Gastroesophageal sphincter (tissue), 4 donors: Measurements from ENCODE around the gene FAM204A. TPM values are rescaled to one million over a fixed set of nuclear protein-coding genes. Genes with fewer than 3 reads are reported as not detected.
A peak's percentile ranks its signal among the peaks of the same experiment; 100 is the strongest.

Experiments
- ATAC-seq: fragments of 150-250 bp; one replicate; pipeline ENCODE4 v1.9.1; 2016; ENCODE audit warnings: mild to moderate bottlenecking, moderate library complexity
- H3K27ac ChIP-seq, 4 donors: fragments of 200-600 bp; sonication (generic) in 3 of 4; 1 replicate in 3 of 4; 2 replicates in 1 of 4; pipeline ENCODE4 v1.5.1; 2016 to 2019
- H3K27me3 ChIP-seq: fragments of 200-600 bp; sonication (generic); one replicate; pipeline ENCODE4 v1.5.1; 2019
- H3K36me3 ChIP-seq, 2 donors: fragments of 200-600 bp; sonication (generic); one replicate each; pipeline ENCODE4 v1.5.1; 2019; ENCODE audit warnings: control low read depth in 1 of 2
- H3K4me1 ChIP-seq, 3 donors: fragments of 200-600 bp; sonication (generic); 1 replicate in 2 of 3; 2 replicates in 1 of 3; pipeline ENCODE4 v1.5.1; 2016 to 2019; ENCODE audit warnings: control low read depth in 2 of 3
- H3K4me3 ChIP-seq, 2 donors: fragments of 200-600 bp; sonication (generic); one replicate each; pipeline ENCODE4 v1.5.1; 2019; ENCODE audit warnings: mild to moderate bottlenecking in 1 of 2, moderate library complexity in 1 of 2
- H3K9me3 ChIP-seq, 3 donors: fragments of 200-600 bp; sonication (generic); one replicate each; pipeline ENCODE4 v1.5.1; 2017 to 2019; ENCODE audit warnings: control low read depth in 2 of 3
- EP300 ChIP-seq: sonication (generic); formaldehyde crosslinking; IDR thresholded peaks from one replicate; pipeline ENCODE4 v1.6.1; 2017; ENCODE audit warnings: antibody characterized with exemption, mild to moderate bottlenecking
- POLR2A ChIP-seq, 2 donors: fragments of 450-650 bp; IDR thresholded peaks; one replicate each; pipeline ENCODE4 v1.6.1; 2017; ENCODE audit warnings: antibody characterized with exemption in 2 of 2, mild to moderate bottlenecking in 2 of 2, moderate library complexity in 1 of 2
- POLR2AphosphoS5 ChIP-seq: sonication (generic); formaldehyde crosslinking; IDR thresholded peaks from one replicate; pipeline ENCODE4 v1.6.1; 2017; ENCODE audit warnings: antibody characterized with exemption
- WGBS, 2 donors: methylation state at CpG; one replicate each; pipeline ENCODE4 v1.1.5; 2018; ENCODE audit warnings: low coverage in 1 of 2; 5-methylcytosine and 5-hydroxymethylcytosine counted together
- total RNA-seq, 4 donors: library from RNA; depleted of rRNA; stranded (reverse); fragments of >200 nt; gene quantifications; one replicate each; pipeline ENCODE4 v1.1.0, GENCODE V29; 2016
- TF ChIP-seq, protein P1 (sequence below), 4 experiments: fragments of 200-600 bp in 2 of 4; fragments of 450-650 bp in 2 of 4; sonication (generic) in 1 of 4; IDR thresholded peaks; one replicate each; pipeline ENCODE4 v1.5.1; 2017 to 2019; ENCODE audit warnings: antibody characterized with exemption in 4 of 4, mild to moderate bottlenecking in 2 of 4, moderate library complexity in 2 of 4

The FAM204A gene
- total RNA-seq, 4 donors from 2014 or later: 76.1 to 113 (median 97.9) TPM

GRCh38 chr10:118307859-118308258 is 34.3 kb downstream of the FAM204A start:
- H3K27me3 ChIP-seq: no peaks in the 10 kb centered on the region
- H3K9me3 ChIP-seq: no peaks in the 10 kb centered on the region
- H3K27ac ChIP-seq: peak overlapping the region in 1 of 4 donors; percentile 12
- H3K4me1 ChIP-seq: peaks cover 0 to 26% (median 3%) of the 10 kb centered on the region in 3 donors
- no peak overlapping the region for H3K4me3 ChIP-seq
- WGBS, 2 donors: 37 to 39% methylated on average over 4 of the region's 4 CpGs
- no peak for TF ChIP-seq EP300
- no peak for ATAC-seq
- H3K36me3 ChIP-seq: peaks cover 0 to 42% of the 10 kb centered on the region in 2 donors

DNA sequence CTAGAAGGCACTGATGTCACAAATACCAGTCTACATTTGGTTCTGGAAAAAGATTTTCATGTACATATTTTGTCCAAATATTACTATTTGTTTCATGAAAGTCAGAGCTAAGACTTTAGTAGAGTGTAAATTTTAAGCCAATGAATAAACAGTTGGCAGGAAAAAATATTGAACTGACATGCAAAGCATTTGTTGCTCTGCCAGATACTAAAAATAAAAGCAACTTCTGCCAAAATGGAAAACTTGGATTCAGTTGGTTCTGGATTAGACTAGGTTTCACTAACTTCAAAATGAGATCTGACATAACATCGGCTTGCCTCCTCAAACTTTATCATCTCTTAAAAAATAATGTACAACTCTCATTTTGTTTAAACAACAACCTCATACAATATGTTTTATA is 34.9 kb downstream of the FAM204A start:
- Histone ChIP-seq H3K36me3 (peaks cover 0 to 38% of the 10 kb centered on the region in 2 donors), H3K4me1 (peaks cover 0 to 33% (median 3%) of the 10 kb centered on the region in 3 donors), H3K4me3 (no peak overlapping the region), H3K27me3 (no peaks in the 10 kb centered on the region), H3K27ac (peak overlapping the region in 1 of 4 donors; percentile 55), H3K9me3 (no peaks in the 10 kb centered on the region)
- TF ChIP-seq POLR2A (IDR thresholded peaks at IDR 0.05) (no peak), POLR2AphosphoS5 (peak; percentile 29), EP300 (no peak)
- TF ChIP-seq, protein P1, sequence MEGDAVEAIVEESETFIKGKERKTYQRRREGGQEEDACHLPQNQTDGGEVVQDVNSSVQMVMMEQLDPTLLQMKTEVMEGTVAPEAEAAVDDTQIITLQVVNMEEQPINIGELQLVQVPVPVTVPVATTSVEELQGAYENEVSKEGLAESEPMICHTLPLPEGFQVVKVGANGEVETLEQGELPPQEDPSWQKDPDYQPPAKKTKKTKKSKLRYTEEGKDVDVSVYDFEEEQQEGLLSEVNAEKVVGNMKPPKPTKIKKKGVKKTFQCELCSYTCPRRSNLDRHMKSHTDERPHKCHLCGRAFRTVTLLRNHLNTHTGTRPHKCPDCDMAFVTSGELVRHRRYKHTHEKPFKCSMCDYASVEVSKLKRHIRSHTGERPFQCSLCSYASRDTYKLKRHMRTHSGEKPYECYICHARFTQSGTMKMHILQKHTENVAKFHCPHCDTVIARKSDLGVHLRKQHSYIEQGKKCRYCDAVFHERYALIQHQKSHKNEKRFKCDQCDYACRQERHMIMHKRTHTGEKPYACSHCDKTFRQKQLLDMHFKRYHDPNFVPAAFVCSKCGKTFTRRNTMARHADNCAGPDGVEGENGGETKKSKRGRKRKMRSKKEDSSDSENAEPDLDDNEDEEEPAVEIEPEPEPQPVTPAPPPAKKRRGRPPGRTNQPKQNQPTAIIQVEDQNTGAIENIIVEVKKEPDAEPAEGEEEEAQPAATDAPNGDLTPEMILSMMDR (IDR thresholded peaks at IDR 0.05): no peak
- no peak for ATAC-seq
- WGBS, 2 donors: 7 to 13% methylated on average over 1 of the region's 1 CpG

DNA sequence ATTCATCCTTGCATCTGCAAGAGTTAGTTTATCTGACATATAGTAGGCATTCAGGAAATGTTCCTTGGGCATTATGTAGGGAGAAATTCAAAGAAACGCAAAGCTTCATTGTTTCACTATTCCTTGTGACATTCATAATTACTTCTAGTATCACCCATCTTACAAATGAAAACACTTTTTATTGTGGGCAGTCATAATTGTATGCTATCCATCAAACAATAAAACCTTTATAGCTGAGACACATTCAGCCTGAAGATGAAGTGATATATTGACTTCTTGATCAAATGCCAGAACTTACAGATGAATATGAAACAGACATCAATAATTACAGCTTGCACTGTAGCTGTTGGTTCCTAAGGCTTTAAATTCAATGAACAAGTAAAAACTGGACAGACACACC is 36.4 kb downstream of the FAM204A start:
- H3K9me3 ChIP-seq: no peaks in the 10 kb centered on the region
- no peak for TF ChIP-seq POLR2AphosphoS5
- TF ChIP-seq EP300: no peak
- no peak for TF ChIP-seq POLR2A (IDR thresholded peaks at IDR 0.05)
- TF ChIP-seq, protein P1 (IDR thresholded peaks at IDR 0.05): no peak
- peaks cover 0 to 40% (median 3%) of the 10 kb centered on the region in 3 donors for H3K4me1 ChIP-seq
- no peak overlapping the region for H3K4me3 ChIP-seq
- H3K27me3 ChIP-seq: no peaks in the 10 kb centered on the region
- 72 to 89% methylated on average over 1 of the region's 1 CpG for WGBS, 2 donors
- peaks cover 0 to 28% of the 10 kb centered on the region in 2 donors for H3K36me3 ChIP-seq
- H3K27ac ChIP-seq: no peak overlapping the region
- ATAC-seq: no peak

GRCh38 chr10:118304521-118304920 is 37.6 kb downstream of the FAM204A start:
- Histone ChIP-seq H3K4me3 (no peak overlapping the region), H3K27ac (no peak overlapping the region), H3K4me1 (peaks cover 0 to 40% (median 3%) of the 10 kb centered on the region in 3 donors), H3K9me3 (no peaks in the 10 kb centered on the region), H3K27me3 (no peaks in the 10 kb centered on the region), H3K36me3 (peaks cover 0 to 20% of the 10 kb centered on the region in 2 donors)
- WGBS, 2 donors: 90 to 96% methylated on average over 2 to 6 of the region's 6 CpGs
- no peak for ATAC-seq
- TF ChIP-seq POLR2AphosphoS5: no peak
- no peak for TF ChIP-seq EP300
- no peak for TF ChIP-seq POLR2A (IDR thresholded peaks at IDR 0.05)
- TF ChIP-seq, protein P1 (IDR thresholded peaks at IDR 0.05): no peak

DNA sequence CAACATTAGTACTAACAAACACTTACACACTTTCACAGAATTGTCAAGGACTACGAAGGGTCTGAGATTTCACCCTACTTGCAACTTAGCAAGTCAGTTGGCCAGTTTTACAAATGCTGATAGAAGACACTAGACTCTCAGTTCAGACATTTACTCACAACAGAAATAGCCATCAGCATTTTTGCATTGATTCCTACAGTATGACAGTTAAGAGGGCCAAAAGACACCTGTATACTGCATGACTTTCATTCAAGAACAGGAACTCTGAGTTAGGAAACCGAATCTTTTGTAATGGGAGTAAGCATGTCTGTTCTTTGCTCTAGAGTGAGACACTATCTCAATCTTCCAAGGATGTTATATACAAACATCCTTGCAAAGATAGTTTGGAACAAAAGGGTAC is 40.9 kb downstream of the FAM204A start:
- H3K27ac ChIP-seq: no peak overlapping the region
- no peaks in the 10 kb centered on the region for H3K9me3 ChIP-seq
- peaks cover 0 to 16% (median 0%) of the 10 kb centered on the region in 3 donors for H3K4me1 ChIP-seq
- TF ChIP-seq, protein P1 (IDR thresholded peaks at IDR 0.05): no peak
- no peak for TF ChIP-seq POLR2AphosphoS5
- TF ChIP-seq EP300: no peak
- TF ChIP-seq POLR2A (IDR thresholded peaks at IDR 0.05): no peak
- H3K36me3 ChIP-seq: peaks cover 0 to 12% of the 10 kb centered on the region in 2 donors
- ATAC-seq: no peak
- H3K27me3 ChIP-seq: no peaks in the 10 kb centered on the region
- 82 to 84% methylated on average over 2 of the region's 2 CpGs for WGBS, 2 donors
- H3K4me3 ChIP-seq: no peak overlapping the region
